Kidney (tissue), 14 donors: Measurements from ENCODE around the gene CHRNA10. TPM values are rescaled to one million over a fixed set of nuclear protein-coding genes. Genes with fewer than 3 reads are reported as not detected.

Source experiments
- DNase-seq, 5 donors: peaks; one replicate each; pipeline ENCODE4 v3.0.0-alpha.2; 2013 to 2020
- FAIRE-seq: peaks from 2 replicates; lab custom pipeline; 2012; peaks lifted over from hg19 to GRCh38; lab: Jason Lieb, UNC
- H3K27ac ChIP-seq, 2 donors: one replicate each; pipeline ENCODE4 v1.7.0; 2013; ENCODE audit warnings: low read depth in 2 of 2, low read length in 2 of 2, inconsistent platforms in 1 of 2
- H3K27me3 ChIP-seq: one replicate; pipeline ENCODE4 v1.7.1; 2013; ENCODE audit warnings: low read length, inconsistent platforms; ENCODE audit not compliant: control insufficient read depth, insufficient read depth
- H3K36me3 ChIP-seq, 3 donors: one replicate each; pipeline versions ENCODE4 v1.7.0 to v1.7.1; 2013; ENCODE audit warnings: low read length in 3 of 3, control low read depth in 1 of 3, inconsistent platforms in 1 of 3; ENCODE audit not compliant: insufficient read depth in 3 of 3, control insufficient read depth in 2 of 3
- H3K4me1 ChIP-seq, 3 donors: one replicate each; pipeline versions ENCODE4 v1.7.0 to v1.7.1; 2013; ENCODE audit warnings: low read length in 3 of 3, inconsistent platforms in 1 of 3, low read depth in 1 of 3; ENCODE audit not compliant: control insufficient read depth in 2 of 3, insufficient read depth in 2 of 3
- H3K4me3 ChIP-seq, 3 donors: one replicate each; pipeline versions ENCODE4 v1.7.0 to v1.8.1; 2013; ENCODE audit warnings: low read length in 3 of 3, control low read depth in 1 of 3, inconsistent platforms in 1 of 3
- H3K9ac ChIP-seq, 3 donors: one replicate each; pipeline versions ENCODE4 v1.7.0 to v1.7.1; 2013; ENCODE audit warnings: low read length in 3 of 3, control low read depth in 1 of 3, inconsistent platforms in 1 of 3
- H3K9me3 ChIP-seq, 3 donors: one replicate each; pipeline versions ENCODE4 v1.7.0 to v1.7.1; 2013; ENCODE audit warnings: low read length in 3 of 3, control low read depth in 1 of 3, inconsistent platforms in 1 of 3; ENCODE audit not compliant: control insufficient read depth in 2 of 3, insufficient read depth in 1 of 3
- intact Hi-C: fragments of 100-400 bp; cut with DNase I; formaldehyde crosslinking; loops from one replicate; pipeline ENCODE4 v1.11.1; 2022
- polyA plus RNA-seq: library from polyadenylated mRNA; stranded (reverse); fragments of 350-450 nt; fragmentation: Illumina TruSeq; extraction: RNeasy Lipid Tissue Mini Kit (QIAGEN cat#74804); gene quantifications from one replicate; pipeline ENCODE4 v1.2.3, GENCODE V29; 2014; ENCODE audit warnings: low read depth, low replicate concordance; ENCODE audit not compliant: insufficient read depth
- total RNA-seq: library from RNA; stranded (reverse); fragmentation: NEBNext Ultra II Directional; extraction: Animal tissue kit (Norgen Biotek cat#: 25700); gene quantifications from one replicate; pipeline ENCODE4 v1.2.1, GENCODE V29; 2021
- TF ChIP-seq, protein P1 (sequence below): IDR thresholded peaks from 3 replicates; pipeline ENCODE4 v1.5.1; 2012; ENCODE audit warnings: mild to moderate bottlenecking, moderate library complexity, borderline replicate concordance; ENCODE audit not compliant: insufficient read depth; ENCODE audit errors: extremely low read depth
- donor health status: control.
- donor health status: control.
- donor health status: control.
- donor health status: control.
- donor health status: control.
- donor health status: DM: yes; HTN: yes; CAD: no.
- donor health status: Normal renal cell carcinoma (clear cell type).

CHRNA10 gene
- total and polyA plus RNA-seq, 2 donors from 2014 or later: 0.39 to 1.2 TPM

GRCh38 chr11:3709977-3710376 lies 38.8 kb upstream of the CHRNA10 start:
- Histone ChIP-seq H3K4me3 (no peak overlapping the region), H3K27me3 (no peaks in the 10 kb centered on the region), H3K4me1 (no peaks in the 10 kb centered on the region), H3K36me3 (peaks cover 2 to 26% (median 23%) of the 10 kb centered on the region in 3 donors), H3K9me3 (no peaks in the 10 kb centered on the region), H3K27ac (no peak overlapping the region), H3K9ac (no peak overlapping the region)
- DNase-seq (peak in 1 of 5 donors; percentile 15), FAIRE-seq (no peak)
- intact Hi-C loops: no loop called here
- TF ChIP-seq, protein P1, sequence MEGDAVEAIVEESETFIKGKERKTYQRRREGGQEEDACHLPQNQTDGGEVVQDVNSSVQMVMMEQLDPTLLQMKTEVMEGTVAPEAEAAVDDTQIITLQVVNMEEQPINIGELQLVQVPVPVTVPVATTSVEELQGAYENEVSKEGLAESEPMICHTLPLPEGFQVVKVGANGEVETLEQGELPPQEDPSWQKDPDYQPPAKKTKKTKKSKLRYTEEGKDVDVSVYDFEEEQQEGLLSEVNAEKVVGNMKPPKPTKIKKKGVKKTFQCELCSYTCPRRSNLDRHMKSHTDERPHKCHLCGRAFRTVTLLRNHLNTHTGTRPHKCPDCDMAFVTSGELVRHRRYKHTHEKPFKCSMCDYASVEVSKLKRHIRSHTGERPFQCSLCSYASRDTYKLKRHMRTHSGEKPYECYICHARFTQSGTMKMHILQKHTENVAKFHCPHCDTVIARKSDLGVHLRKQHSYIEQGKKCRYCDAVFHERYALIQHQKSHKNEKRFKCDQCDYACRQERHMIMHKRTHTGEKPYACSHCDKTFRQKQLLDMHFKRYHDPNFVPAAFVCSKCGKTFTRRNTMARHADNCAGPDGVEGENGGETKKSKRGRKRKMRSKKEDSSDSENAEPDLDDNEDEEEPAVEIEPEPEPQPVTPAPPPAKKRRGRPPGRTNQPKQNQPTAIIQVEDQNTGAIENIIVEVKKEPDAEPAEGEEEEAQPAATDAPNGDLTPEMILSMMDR: no peak

DNA sequence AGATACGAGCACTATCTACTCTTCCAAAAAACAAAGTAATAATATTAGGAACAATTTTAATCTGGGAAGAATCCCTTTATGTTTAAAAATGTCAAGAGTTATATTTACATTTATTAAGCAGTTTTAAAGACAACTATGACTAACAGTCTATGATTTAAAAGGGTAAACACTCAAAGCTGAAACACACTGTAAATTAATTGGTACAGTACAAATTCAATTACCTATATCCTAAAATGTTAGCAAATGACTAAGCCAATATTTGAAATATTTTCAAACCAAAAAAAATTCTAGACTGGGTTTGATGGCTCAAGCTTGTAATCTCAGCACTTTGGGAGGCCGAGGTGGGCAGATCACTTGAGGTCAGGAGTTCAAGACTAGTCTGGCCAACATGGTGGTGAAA lies 36.0 kb upstream of the CHRNA10 start:
- intact Hi-C loops: no loop called here
- Histone ChIP-seq H3K4me1 (no peaks in the 10 kb centered on the region), H3K9ac (no peak overlapping the region), H3K9me3 (no peaks in the 10 kb centered on the region), H3K27ac (no peak overlapping the region), H3K36me3 (peaks cover 0 to 22% (median 21%) of the 10 kb centered on the region in 3 donors), H3K4me3 (no peak overlapping the region), H3K27me3 (no peaks in the 10 kb centered on the region)
- DNase-seq (no peak), FAIRE-seq (no peak)
- TF ChIP-seq, protein P1: no peak

DNA sequence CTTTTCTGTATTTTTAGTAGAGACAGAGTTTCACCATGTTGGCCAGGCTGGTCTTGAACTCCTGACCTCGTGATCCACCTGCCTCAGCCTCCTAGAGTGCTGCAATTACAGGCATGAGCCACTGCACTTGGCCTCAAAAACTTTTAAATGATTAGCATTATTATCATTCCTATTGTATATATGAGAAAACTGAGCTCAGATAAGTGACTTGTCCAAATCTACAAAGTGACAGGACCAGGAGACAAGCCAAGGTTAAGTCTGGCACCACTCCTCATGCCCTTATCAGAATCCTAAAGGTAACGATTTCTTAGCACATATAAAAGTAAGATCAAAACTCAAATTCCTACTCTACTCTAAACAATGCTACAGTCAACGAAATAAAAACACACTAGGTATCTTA lies 32.2 kb upstream of the CHRNA10 start:
- H3K4me3 ChIP-seq: no peak overlapping the region
- DNase-seq (no peak), FAIRE-seq (no peak)
- TF ChIP-seq, protein P1: no peak
- H3K4me1 ChIP-seq: no peaks in the 10 kb centered on the region
- H3K27me3 ChIP-seq: no peaks in the 10 kb centered on the region
- no peak overlapping the region for H3K27ac ChIP-seq
- no peak overlapping the region for H3K9ac ChIP-seq
- H3K9me3 ChIP-seq: no peaks in the 10 kb centered on the region
- peaks cover 0 to 45% (median 31%) of the 10 kb centered on the region in 3 donors for H3K36me3 ChIP-seq
- intact Hi-C loops: no loop called here

GRCh38 chr11:3700910-3701309 lies 29.7 kb upstream of the CHRNA10 start:
- no peak for FAIRE-seq
- peaks cover 5 to 53% (median 27%) of the 10 kb centered on the region in 3 donors for H3K36me3 ChIP-seq

More at GRCh38 chr11:3700910-3701309, 29.7 kb upstream of the CHRNA10 start:
- Histone ChIP-seq H3K27ac (no peak overlapping the region), H3K27me3 (no peaks in the 10 kb centered on the region), H3K4me3 (no peak overlapping the region), H3K9me3 (no peaks in the 10 kb centered on the region), H3K9ac (no peak overlapping the region), H3K4me1 (no peaks in the 10 kb centered on the region)
- intact Hi-C loops: no loop called here
- no peak for DNase-seq
- TF ChIP-seq, protein P1: no peak
